ENCODE data around the gene TMED3. TPM values are rescaled to one million over a fixed set of nuclear protein-coding genes. Genes with fewer than 3 reads are reported as not detected.
A peak's percentile ranks its signal among the peaks of the same experiment; 100 is the strongest.

Gene TMED3
- total RNA-seq (10 to 100 TPM; 20.2 to 20.8 TPM), polyA plus RNA-seq (10 to 100 TPM; 51.7 to 81.0 TPM)

DNA sequence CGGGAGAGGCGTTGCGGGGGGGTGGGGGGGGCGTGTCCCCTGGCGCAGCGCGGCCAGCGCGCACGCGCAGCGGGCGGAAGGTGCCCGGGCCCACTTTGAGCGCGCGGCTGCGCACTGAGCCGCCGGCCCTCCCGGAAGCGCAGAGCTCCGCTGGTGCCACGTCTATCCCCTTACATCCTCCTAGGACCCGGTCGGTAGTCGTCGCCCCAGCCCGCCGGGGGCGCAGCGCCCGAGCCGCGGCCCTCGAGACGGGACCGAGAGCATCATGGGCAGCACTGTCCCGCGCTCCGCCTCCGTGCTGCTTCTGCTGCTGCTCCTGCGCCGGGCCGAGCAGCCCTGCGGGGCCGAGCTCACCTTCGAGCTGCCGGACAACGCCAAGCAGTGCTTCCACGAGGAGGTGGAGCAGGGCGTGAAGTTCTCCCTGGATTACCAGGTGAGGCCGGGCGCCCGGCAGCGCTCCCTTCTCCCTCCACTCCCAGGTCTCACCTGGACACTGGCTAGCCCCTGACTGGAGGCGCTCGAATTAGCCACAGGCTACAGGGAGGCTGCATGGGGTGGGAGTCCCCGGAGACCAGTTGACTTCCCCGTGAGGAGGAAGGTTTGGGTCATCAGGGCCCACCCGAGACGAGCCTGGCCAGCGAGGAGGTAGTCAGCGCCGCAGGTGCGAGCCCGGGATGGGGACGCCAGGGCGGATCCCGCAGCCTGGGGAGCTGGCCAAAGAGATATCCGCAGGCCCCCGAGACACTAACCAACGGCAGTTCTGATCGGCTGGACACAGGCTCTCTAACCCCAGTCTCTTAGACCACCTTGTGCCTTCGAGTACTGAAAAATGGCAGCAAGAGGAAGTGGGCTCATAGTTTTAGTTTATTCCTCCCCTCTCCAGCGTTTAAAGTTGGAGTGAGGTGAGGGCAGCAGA, at the start of gene TMED3:
Gene TMED3, plus strand, starts transcription at position 128 of the 916 bp plus-strand sequence. Its CDS starts 138 bp downstream, at position 266.
- intact Hi-C loops (cut with micrococcal nuclease), result no loop called here
- peaks cover 26% of the 10 kb centered on the region for H3K36me3 ChIP-seq (ENCODE audit: insufficient read depth, low read length)
- Mint-ChIP-seq H3K36me3 (peaks cover 36 to 39% of the 10 kb centered on the region in 2 donors), H3K9me3 (peaks cover 0 to 2% (median 0%) of the 10 kb centered on the region in 8 donors), H3K27ac (peak within 1 kb of the TSS; percentile 13 to 83 (median 74)), H3K27me3 (peaks cover 7 to 9% of the 10 kb centered on the region in 2 donors), H3K4me3 (peak within 1 kb of the TSS; percentile 88 to 96 (median 91)), H3K4me1 (peaks cover 21 to 45% (median 36%) of the 10 kb centered on the region in 4 donors)
- no peaks in the 10 kb centered on the region for H3K27me3 ChIP-seq (ENCODE audit: insufficient read depth, low read length)
- H3K9me3 ChIP-seq (ENCODE audit: control insufficient read depth in 1 of 2, low read length in 2 of 2), result no peaks in the 10 kb centered on the region
- H3K4me3 ChIP-seq (ENCODE audit: low read length in 2 of 2), result peak within 1 kb of the TSS; percentile 45 to 84
- peaks cover 25% of the 10 kb centered on the region for H3K4me1 ChIP-seq (ENCODE audit: insufficient read depth, low read length)
- ChIA-PET POLR2A (ENCODE audit: partially characterized antibody) (no interaction called here), CTCF (ENCODE audit: partially characterized antibody) (interaction anchor here (0.7 to 1.2 kb wide), 2 partner anchors 9 to 70 kb away, joined by 3 read pairs; no protein-coding TSS in a partner anchor)
- H3K27ac ChIP-seq (ENCODE audit: low read depth, low read length), result peak within 1 kb of the TSS; percentile 45
- peak; percentile 75 to 82 (median 77) for DNase-seq

DNA sequence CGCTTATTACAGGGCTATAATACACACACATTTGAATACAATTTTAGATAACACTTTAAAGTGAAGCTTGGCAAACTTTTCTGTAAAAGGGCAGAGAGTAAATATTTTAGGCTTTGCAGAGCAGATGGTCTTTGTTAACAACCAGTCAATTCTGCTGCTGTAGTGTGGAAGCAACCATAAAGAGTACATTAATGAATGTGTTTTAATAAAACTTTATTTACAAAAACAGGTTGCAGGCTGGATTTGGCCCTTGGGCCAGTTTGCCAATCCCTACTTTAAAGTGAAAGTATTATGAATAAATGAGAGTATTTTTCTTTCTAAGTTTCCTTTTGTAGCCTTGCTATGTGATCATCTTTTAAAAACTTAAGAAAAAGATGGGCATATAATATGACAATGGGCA, 49.1 kb upstream of the TMED3 start:
- Histone ChIP-seq H3K27ac (ENCODE audit: low read depth, low read length) (no peak overlapping the region), H3K4me1 (ENCODE audit: insufficient read depth, low read length) (no peaks in the 10 kb centered on the region), H3K27me3 (ENCODE audit: insufficient read depth, low read length) (no peaks in the 10 kb centered on the region), H3K4me3 (ENCODE audit: low read length in 2 of 2) (no peak overlapping the region), H3K9me3 (ENCODE audit: control insufficient read depth in 1 of 2, low read length in 2 of 2) (no peaks in the 10 kb centered on the region), H3K36me3 (ENCODE audit: insufficient read depth, low read length) (no peaks in the 10 kb centered on the region)
- Mint-ChIP-seq H3K9me3 (peaks cover 0 to 4% (median 2%) of the 10 kb centered on the region in 8 donors), H3K36me3 (no peaks in the 10 kb centered on the region), H3K4me3 (no peak overlapping the region), H3K4me1 (no peaks in the 10 kb centered on the region), H3K27me3 (peaks cover 4 to 25% of the 10 kb centered on the region in 2 donors), H3K27ac (no peak overlapping the region)
- POLR2A ChIA-PET (ENCODE audit: partially characterized antibody), result no interaction called here
- CTCF ChIA-PET (ENCODE audit: partially characterized antibody), result no interaction called here
- intact Hi-C loops (cut with micrococcal nuclease), result no loop called here
- DNase-seq, result no peak

DNA sequence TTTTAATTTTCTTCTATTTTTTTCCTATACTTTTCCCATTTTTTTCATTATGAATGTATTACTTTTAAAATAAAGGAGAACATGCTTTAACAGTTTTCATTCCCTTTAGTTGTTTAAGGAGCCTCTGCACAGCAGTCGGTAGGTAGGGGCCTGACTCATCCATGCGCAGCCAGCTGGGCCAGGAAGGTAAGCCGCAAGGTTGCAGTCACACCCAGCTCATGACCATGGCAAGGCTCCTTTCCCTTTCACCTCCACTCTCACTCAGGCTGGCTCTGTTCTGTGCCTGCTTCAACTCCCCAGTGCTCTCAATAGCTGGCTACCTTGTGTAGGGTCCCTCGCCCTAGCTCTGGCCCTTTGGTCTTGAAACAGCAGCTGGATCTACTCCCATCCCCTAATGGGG, 45.7 kb upstream of the TMED3 start:
- Histone ChIP-seq H3K27me3 (ENCODE audit: insufficient read depth, low read length) (no peaks in the 10 kb centered on the region), H3K4me1 (ENCODE audit: insufficient read depth, low read length) (no peaks in the 10 kb centered on the region), H3K36me3 (ENCODE audit: insufficient read depth, low read length) (no peaks in the 10 kb centered on the region), H3K4me3 (ENCODE audit: low read length in 2 of 2) (no peak overlapping the region), H3K9me3 (ENCODE audit: control insufficient read depth in 1 of 2, low read length in 2 of 2) (no peaks in the 10 kb centered on the region), H3K27ac (ENCODE audit: low read depth, low read length) (no peak overlapping the region)
- Mint-ChIP-seq H3K4me1 (no peaks in the 10 kb centered on the region), H3K27me3 (peaks cover 8 to 23% of the 10 kb centered on the region in 2 donors), H3K9me3 (no peaks in the 10 kb centered on the region), H3K4me3 (no peak overlapping the region), H3K27ac (no peak overlapping the region), H3K36me3 (no peaks in the 10 kb centered on the region)
- ChIA-PET POLR2A (ENCODE audit: partially characterized antibody) (no interaction called here), CTCF (ENCODE audit: partially characterized antibody) (interaction anchor here (0.7 kb wide), 1 partner anchor 870 kb away, joined by 3 read pairs; no protein-coding TSS in a partner anchor)
- no peak for DNase-seq
- intact Hi-C loops (cut with micrococcal nuclease), result no loop called here

DNA sequence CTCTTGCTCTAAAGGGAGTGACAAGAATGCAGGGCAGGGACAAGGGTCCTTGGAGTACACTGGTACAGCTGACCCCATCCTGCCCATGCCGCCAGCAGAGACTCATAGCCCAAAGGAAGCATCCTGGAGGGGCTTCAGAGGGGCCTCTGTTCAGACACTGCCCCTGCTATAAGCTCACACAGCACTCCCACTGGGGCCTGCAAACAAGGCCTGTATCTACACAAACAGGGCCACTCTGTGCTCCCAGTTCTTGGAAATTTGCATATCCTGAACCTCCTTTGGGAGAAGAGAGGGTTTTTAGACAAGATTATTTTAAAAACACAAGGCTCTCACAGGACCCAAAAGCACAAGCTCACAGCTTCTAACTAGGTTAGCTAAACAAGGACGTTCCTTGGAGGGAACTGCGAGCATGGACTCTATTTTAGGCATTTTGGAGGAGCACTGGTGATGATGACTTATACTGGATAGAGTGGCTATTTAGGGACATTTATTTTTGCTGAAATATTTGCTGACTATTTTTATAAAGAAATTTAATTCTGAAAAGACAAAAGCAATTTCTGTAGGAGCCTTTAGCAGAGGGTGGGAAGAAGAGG, 44.8 kb upstream of the TMED3 start:
- no peaks in the 10 kb centered on the region for H3K36me3 Mint-ChIP-seq
- no peaks in the 10 kb centered on the region for H3K4me1 Mint-ChIP-seq
- Histone ChIP-seq H3K36me3 (ENCODE audit: insufficient read depth, low read length) (no peaks in the 10 kb centered on the region), H3K9me3 (ENCODE audit: control insufficient read depth in 1 of 2, low read length in 2 of 2) (no peaks in the 10 kb centered on the region), H3K27ac (ENCODE audit: low read depth, low read length) (no peak overlapping the region), H3K27me3 (ENCODE audit: insufficient read depth, low read length) (no peaks in the 10 kb centered on the region), H3K4me1 (ENCODE audit: insufficient read depth, low read length) (no peaks in the 10 kb centered on the region), H3K4me3 (ENCODE audit: low read length in 2 of 2) (no peak overlapping the region)
- DNase-seq, result no peak
- H3K27me3 Mint-ChIP-seq, result peaks cover 6 to 17% of the 10 kb centered on the region in 2 donors
- no peak overlapping the region for H3K4me3 Mint-ChIP-seq
- ChIA-PET POLR2A (ENCODE audit: partially characterized antibody) (no interaction called here), CTCF (ENCODE audit: partially characterized antibody) (no interaction called here)
- no peaks in the 10 kb centered on the region for H3K9me3 Mint-ChIP-seq
- intact Hi-C loops (cut with micrococcal nuclease), result no loop called here
- no peak overlapping the region for H3K27ac Mint-ChIP-seq

DNA sequence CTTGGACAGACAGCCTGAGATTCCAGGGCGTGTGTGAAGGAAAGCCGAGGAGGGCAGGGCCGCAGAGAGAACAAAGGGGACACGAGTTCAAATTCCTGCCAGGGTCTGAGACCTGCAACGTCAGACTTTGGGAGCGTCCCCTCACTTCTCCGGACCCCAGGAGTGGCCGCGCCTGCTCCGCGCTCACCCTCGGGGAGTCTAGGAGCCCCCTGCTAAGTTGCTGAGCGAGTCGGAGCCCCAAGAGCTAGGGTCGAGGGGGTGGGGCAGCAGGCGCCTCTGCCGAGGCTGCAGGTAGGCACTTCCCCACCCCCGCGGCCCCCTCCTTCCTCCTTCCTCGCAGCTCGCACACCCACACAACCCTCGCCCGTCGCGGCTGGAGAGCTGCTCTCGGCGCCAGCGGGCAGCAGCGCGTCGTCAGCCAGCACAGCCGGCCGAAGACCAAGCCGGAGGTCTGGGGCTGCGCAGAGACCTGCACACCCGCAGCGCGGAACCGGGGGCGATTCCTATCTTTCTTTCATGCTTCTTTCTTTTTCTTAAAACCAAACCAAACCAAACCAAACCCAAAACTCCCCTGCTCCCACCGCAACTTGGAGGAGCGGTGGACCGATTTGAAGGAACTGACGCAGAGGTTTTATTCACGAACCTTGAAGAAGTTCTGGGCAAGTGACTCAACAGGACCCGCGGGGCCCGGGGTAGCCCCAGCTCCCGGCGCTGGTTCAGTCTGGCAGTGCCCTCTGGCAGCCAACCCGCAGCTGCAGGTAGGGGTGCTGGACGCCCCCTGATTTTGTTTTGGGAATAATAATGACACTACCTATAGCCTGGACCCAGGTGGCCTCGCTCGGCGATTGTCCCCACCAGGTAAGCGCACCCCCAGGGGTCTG, 28.3 kb upstream of the TMED3 start, which contains the start of gene ANKRD34C:
Gene ANKRD34C, plus strand, starts transcription at position 352 of the 881 bp plus-strand sequence. CDS start 10,563 bp downstream, outside the sequence.
- no peak within 1 kb of the TSS for H3K4me3 ChIP-seq (ENCODE audit: low read length in 2 of 2)
- H3K36me3 Mint-ChIP-seq, result no peaks in the 10 kb centered on the region
- H3K9me3 Mint-ChIP-seq, result peaks cover 0 to 30% (median 17%) of the 10 kb centered on the region in 8 donors
- no peaks in the 10 kb centered on the region for H3K36me3 ChIP-seq (ENCODE audit: insufficient read depth, low read length)
- no peaks in the 10 kb centered on the region for H3K9me3 ChIP-seq (ENCODE audit: control insufficient read depth in 1 of 2, low read length in 2 of 2)
- CTCF ChIA-PET (ENCODE audit: partially characterized antibody), result no interaction called here
- H3K4me1 Mint-ChIP-seq, result peaks cover 0 to 4% (median 0%) of the 10 kb centered on the region in 4 donors
- H3K4me1 ChIP-seq (ENCODE audit: insufficient read depth, low read length), result no peaks in the 10 kb centered on the region
- peaks cover 37 to 60% of the 10 kb centered on the region in 2 donors for H3K27me3 Mint-ChIP-seq
- peaks cover 24% of the 10 kb centered on the region for H3K27me3 ChIP-seq (ENCODE audit: insufficient read depth, low read length)
- H3K27ac Mint-ChIP-seq, result no peak within 1 kb of the TSS
- intact Hi-C loops (cut with micrococcal nuclease), result no loop called here
- no peak within 1 kb of the TSS for H3K27ac ChIP-seq (ENCODE audit: low read depth, low read length)
- POLR2A ChIA-PET (ENCODE audit: partially characterized antibody), result no interaction called here
- peak in 1 of 5 donors; percentile 28 for DNase-seq
- H3K4me3 Mint-ChIP-seq, result peak within 1 kb of the TSS in 1 of 8 donors; percentile 52

DNA sequence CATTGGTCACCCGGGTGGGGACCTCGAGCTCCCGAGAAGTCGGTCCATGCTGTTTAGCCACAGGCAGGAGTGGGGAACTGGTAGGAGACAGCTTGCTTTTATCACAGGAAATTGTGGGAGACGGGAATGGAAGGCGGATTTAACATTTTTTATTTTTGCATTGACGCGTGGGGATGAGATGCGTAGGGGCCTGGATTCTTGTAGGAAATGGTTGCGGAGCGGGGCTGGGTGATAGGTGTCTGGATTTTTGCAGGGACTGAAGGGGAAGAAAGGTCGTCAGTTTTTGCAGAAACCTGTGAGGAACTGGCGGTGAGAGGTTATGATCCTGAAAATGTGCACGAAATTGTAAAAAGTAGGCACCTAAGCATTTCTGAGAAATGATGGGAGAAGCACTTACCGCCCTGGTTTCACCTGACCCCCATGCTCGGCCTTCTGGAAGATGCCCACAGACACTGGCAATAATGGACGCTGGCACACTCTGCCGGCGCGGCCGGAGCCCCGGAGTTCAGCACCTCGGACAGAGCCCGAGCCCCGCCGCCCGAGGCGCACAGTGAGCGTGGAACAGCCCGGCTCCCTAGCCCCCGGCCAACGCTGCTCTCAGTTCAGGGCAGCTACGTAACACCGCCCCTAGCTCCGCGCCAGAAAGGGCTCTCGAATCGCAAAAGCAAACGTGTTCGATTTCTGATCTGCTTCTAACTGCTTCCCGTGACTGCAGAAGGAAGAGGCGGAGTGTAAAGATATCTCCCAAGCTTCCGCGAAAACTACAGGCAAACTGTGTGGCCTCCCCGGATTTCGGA, 27.5 kb upstream of the TMED3 start:
- Mint-ChIP-seq H3K36me3 (no peaks in the 10 kb centered on the region), H3K9me3 (peaks cover 0 to 30% (median 17%) of the 10 kb centered on the region in 8 donors), H3K4me3 (peak overlapping the region in 2 of 8 donors; percentile 6 to 52), H3K27ac (no peak overlapping the region), H3K27me3 (peaks cover 41 to 67% of the 10 kb centered on the region in 2 donors), H3K4me1 (peaks cover 0 to 4% (median 0%) of the 10 kb centered on the region in 4 donors)
- peaks cover 29% of the 10 kb centered on the region for H3K27me3 ChIP-seq (ENCODE audit: insufficient read depth, low read length)
- DNase-seq, result peak in 4 of 5 donors; percentile 2 to 14 (median 10)
- intact Hi-C loops (cut with micrococcal nuclease), result no loop called here
- H3K9me3 ChIP-seq (ENCODE audit: control insufficient read depth in 1 of 2, low read length in 2 of 2), result no peaks in the 10 kb centered on the region
- ChIA-PET CTCF (ENCODE audit: partially characterized antibody) (no interaction called here), POLR2A (ENCODE audit: partially characterized antibody) (no interaction called here)
- no peak overlapping the region for H3K4me3 ChIP-seq (ENCODE audit: low read length in 2 of 2)
- H3K27ac ChIP-seq (ENCODE audit: low read depth, low read length), result no peak overlapping the region
- H3K4me1 ChIP-seq (ENCODE audit: insufficient read depth, low read length), result no peaks in the 10 kb centered on the region
- H3K36me3 ChIP-seq (ENCODE audit: insufficient read depth, low read length), result no peaks in the 10 kb centered on the region
